Parathyroid adenoma (tissue), 2 donors: ENCODE results near the gene SETD2.

ENCODE experiments used
- H2AFZ ChIP-seq: fragments of 300-600 bp; sonication (generic); one replicate; pipeline ENCODE4 v1.7.0; 2017; ENCODE audit warnings: antibody characterized with exemption, mild to moderate bottlenecking
- H3K27ac ChIP-seq: fragments of 300-600 bp; sonication (generic); one replicate; pipeline ENCODE4 v1.7.0; 2017
- H3K27me3 ChIP-seq: fragments of 300-600 bp; sonication (generic); one replicate; pipeline ENCODE4 v1.7.0; 2017; ENCODE audit warnings: low read length; ENCODE audit not compliant: control insufficient read depth, insufficient read depth
- H3K36me3 ChIP-seq: fragments of 300-600 bp; sonication (generic); one replicate; pipeline ENCODE4 v1.7.0; 2017; ENCODE audit warnings: low read length; ENCODE audit not compliant: control insufficient read depth, insufficient read depth
- H3K4me1 ChIP-seq: fragments of 300-600 bp; sonication (generic); one replicate; pipeline ENCODE4 v1.7.0; 2017; ENCODE audit warnings: control low read depth
- H3K4me2 ChIP-seq: fragments of 300-600 bp; sonication (generic); one replicate; pipeline ENCODE4 v1.7.0; 2017; ENCODE audit warnings: low read length
- H3K4me3 ChIP-seq: fragments of 300-600 bp; sonication (generic); one replicate; pipeline ENCODE4 v1.7.0; 2017; ENCODE audit warnings: low read depth, low read length
- H3K79me2 ChIP-seq: fragments of 300-600 bp; sonication (generic); one replicate; pipeline ENCODE4 v1.7.0; 2017; ENCODE audit warnings: control low read depth
- H3K9ac ChIP-seq: fragments of 300-600 bp; sonication (generic); one replicate; pipeline ENCODE4 v1.7.0; 2017; ENCODE audit warnings: mild to moderate bottlenecking
- H3K9me3 ChIP-seq: fragments of 300-600 bp; sonication (generic); one replicate; pipeline ENCODE4 v1.7.0; 2017; ENCODE audit warnings: low read length; ENCODE audit not compliant: control insufficient read depth
- CTCF ChIP-seq: fragments of 300-600 bp; sonication (generic); IDR thresholded peaks from one replicate; pipeline ENCODE4 v1.7.0; 2017; ENCODE audit warnings: antibody characterized with exemption, mild to moderate bottlenecking
- donor health status: primary hyperparathyroidism.

The SETD2 gene

GRCh38 chr3:46988616-46989015, 175.3 kb downstream of the SETD2 start:
- Histone ChIP-seq H3K9ac (no peak overlapping the region), H3K4me1 (no peaks in the 10 kb centered on the region), H3K27ac (no peak overlapping the region), H3K4me3 (no peak overlapping the region), H3K27me3 (no peaks in the 10 kb centered on the region), H3K9me3 (no peaks in the 10 kb centered on the region), H2AFZ (no peak overlapping the region), H3K4me2 (no peak overlapping the region), H3K79me2 (no peaks in the 10 kb centered on the region), H3K36me3 (no peaks in the 10 kb centered on the region)
- no peak for TF ChIP-seq CTCF

- H3K79me2 ChIP-seq: no peaks in the 10 kb centered on the region
- H3K36me3 ChIP-seq: no peaks in the 10 kb centered on the region
- H3K4me2 ChIP-seq: no peak overlapping the region
- no peak overlapping the region for H3K9ac ChIP-seq
- no peaks in the 10 kb centered on the region for H3K4me1 ChIP-seq
- H3K27ac ChIP-seq: no peak overlapping the region
- TF ChIP-seq CTCF: no peak
- no peaks in the 10 kb centered on the region for H3K9me3 ChIP-seq
- H2AFZ ChIP-seq: no peak overlapping the region
- no peaks in the 10 kb centered on the region for H3K27me3 ChIP-seq
- H3K4me3 ChIP-seq: no peak overlapping the region
Observed at GRCh38 chr3:46987743-46988401, 176.0 kb downstream of the SETD2 start.

- H3K9me3 ChIP-seq: no peaks in the 10 kb centered on the region
- H2AFZ ChIP-seq: no peak overlapping the region
- H3K4me3 ChIP-seq: no peak overlapping the region
- TF ChIP-seq CTCF: no peak
- no peak overlapping the region for H3K4me2 ChIP-seq
- H3K36me3 ChIP-seq: no peaks in the 10 kb centered on the region
- H3K27ac ChIP-seq: no peak overlapping the region
- no peaks in the 10 kb centered on the region for H3K4me1 ChIP-seq
- no peak overlapping the region for H3K9ac ChIP-seq
- H3K27me3 ChIP-seq: no peaks in the 10 kb centered on the region
- H3K79me2 ChIP-seq: no peaks in the 10 kb centered on the region
Observed at GRCh38 chr3:46987319-46987742, 176.6 kb downstream of the SETD2 start.

- Histone ChIP-seq H3K4me3 (no peak overlapping the region), H3K4me1 (peaks cover 2% of the 10 kb centered on the region), H3K9me3 (no peaks in the 10 kb centered on the region), H3K27me3 (no peaks in the 10 kb centered on the region), H3K79me2 (no peaks in the 10 kb centered on the region), H3K9ac (no peak overlapping the region), H3K36me3 (no peaks in the 10 kb centered on the region), H3K4me2 (no peak overlapping the region), H3K27ac (peak overlapping the region; percentile 19), H2AFZ (no peak overlapping the region)
- no peak for TF ChIP-seq CTCF
Observed at GRCh38 chr3:46986782-46987310, 177.1 kb downstream of the SETD2 start.
